GM21390 (cell line): ENCODE results near the gene GRM4.
"Not testable (repeated sequence)": the region's sequence is repeated elsewhere in the genome, so short reads cannot be mapped to it uniquely, and the experiment has no call there.

Experiments used
- ATAC-seq: cut with Tn5 transposase; IDR thresholded peaks from one replicate; pipeline ENCODE4 v1.9.1; 2021; ENCODE audit not compliant: unreplicated experiment

GRM4 gene

GRCh38 chr6:34027445-34027936 lies 118.4 kb downstream of the GRM4 start:
- ATAC-seq: no peak

GRCh38 chr6:34025861-34026260 lies 120.0 kb downstream of the GRM4 start:
- no peak for ATAC-seq

- ATAC-seq: no peak
These were observed 120.6 kb downstream of the GRM4 start for GRCh38 chr6:34025112-34025807.

- no peak for ATAC-seq
These were observed 123.0 kb downstream of the GRM4 start for GRCh38 chr6:34022873-34023255.

GRCh38 chr6:34022250-34022872 lies 123.5 kb downstream of the GRM4 start:
- ATAC-seq: no peak

GRCh38 chr6:34021554-34022190 lies 124.2 kb downstream of the GRM4 start:
- ATAC-seq: no peak

GRCh38 chr6:34020807-34021553 lies 124.9 kb downstream of the GRM4 start:
- ATAC-seq: no peak

GRCh38 chr6:34020278-34020677 lies 125.6 kb downstream of the GRM4 start:
- ATAC-seq: no peak

- ATAC-seq: no peak
These were observed 126.8 kb downstream of the GRM4 start for GRCh38 chr6:34018961-34019606.

- ATAC-seq: no peak
These were observed 127.9 kb downstream of the GRM4 start for GRCh38 chr6:34018026-34018425.

GRCh38 chr6:34017106-34017805 lies 128.6 kb downstream of the GRM4 start:
- ATAC-seq: no peak

GRCh38 chr6:34016573-34016972 lies 129.3 kb downstream of the GRM4 start:
- not testable (repeated sequence) for ATAC-seq

- ATAC-seq: no peak
These were observed 130.3 kb downstream of the GRM4 start for GRCh38 chr6:34015586-34015985.

GRCh38 chr6:34011264-34011663 lies 134.6 kb downstream of the GRM4 start:
- no peak for ATAC-seq

- no peak for ATAC-seq
These were observed 139.9 kb downstream of the GRM4 start for GRCh38 chr6:34005901-34006531.

- no peak for ATAC-seq
These were observed 141.2 kb downstream of the GRM4 start for GRCh38 chr6:34004706-34005105.

- no peak for ATAC-seq
These were observed 141.9 kb downstream of the GRM4 start for GRCh38 chr6:34003962-34004361.

- no peak for ATAC-seq
These were observed 143.9 kb downstream of the GRM4 start for GRCh38 chr6:34001706-34002621.

GRCh38 chr6:34000281-34000680 lies 145.6 kb downstream of the GRM4 start:
- no peak for ATAC-seq
